ENCODE results near the gene SNED1. TPM values are rescaled to one million over a fixed set of nuclear protein-coding genes. Genes with fewer than 3 reads are reported as not detected.

The SNED1 gene
- total RNA-seq, 2 donors from 2014 or later, result 42.0 to 72.1 TPM

- Mint-ChIP-seq H3K4me3 (peak overlapping the region; percentile 80), H3K36me3 (ENCODE audit: low read depth) (peaks cover 7% of the 10 kb centered on the region), H3K27me3 (no peaks in the 10 kb centered on the region), H3K27ac (peak overlapping the region; percentile 88), H3K4me1 (peaks cover 26% of the 10 kb centered on the region)
- ATAC-seq (no peak), DNase-seq (no peak)
- H3K9me3 ChIP-seq (ENCODE audit: control insufficient read depth, low read length, poor library complexity, severe bottlenecking), result no peaks in the 10 kb centered on the region
Measured at GRCh38 chr2:241109210-241110088, 111.0 kb downstream of the SNED1 start.

GRCh38 chr2:241110089-241110606, 111.7 kb downstream of the SNED1 start:
- DNase-seq (no peak), ATAC-seq (no peak)
- Mint-ChIP-seq H3K36me3 (ENCODE audit: low read depth) (peaks cover 11% of the 10 kb centered on the region), H3K4me1 (peaks cover 26% of the 10 kb centered on the region), H3K27ac (peak overlapping the region; percentile 88), H3K4me3 (peak overlapping the region; percentile 80), H3K27me3 (no peaks in the 10 kb centered on the region)
- no peaks in the 10 kb centered on the region for H3K9me3 ChIP-seq (ENCODE audit: control insufficient read depth, low read length, poor library complexity, severe bottlenecking)

GRCh38 chr2:241110607-241111439, 112.4 kb downstream of the SNED1 start:
- peaks cover 11% of the 10 kb centered on the region for H3K36me3 Mint-ChIP-seq (ENCODE audit: low read depth)
- H3K4me3 Mint-ChIP-seq, result peak overlapping the region; percentile 80
- H3K27me3 Mint-ChIP-seq, result no peaks in the 10 kb centered on the region
- ATAC-seq, result peak; percentile 35
- DNase-seq, result no peak
- peak overlapping the region; percentile 88 for H3K27ac Mint-ChIP-seq
- peaks cover 24% of the 10 kb centered on the region for H3K4me1 Mint-ChIP-seq
- H3K9me3 ChIP-seq (ENCODE audit: control insufficient read depth, low read length, poor library complexity, severe bottlenecking), result no peaks in the 10 kb centered on the region

GRCh38 chr2:241111440-241111805, 113.0 kb downstream of the SNED1 start:
- Mint-ChIP-seq H3K4me1 (peaks cover 24% of the 10 kb centered on the region), H3K4me3 (peak overlapping the region; percentile 80), H3K27me3 (no peaks in the 10 kb centered on the region), H3K36me3 (ENCODE audit: low read depth) (peaks cover 15% of the 10 kb centered on the region), H3K27ac (peak overlapping the region; percentile 88)
- ATAC-seq (peak; percentile 49), DNase-seq (no peak)
- no peaks in the 10 kb centered on the region for H3K9me3 ChIP-seq (ENCODE audit: control insufficient read depth, low read length, poor library complexity, severe bottlenecking)

- Mint-ChIP-seq H3K4me3 (peak overlapping the region; percentile 80), H3K27me3 (no peaks in the 10 kb centered on the region), H3K27ac (peak overlapping the region; percentile 88), H3K36me3 (ENCODE audit: low read depth) (peaks cover 19% of the 10 kb centered on the region), H3K4me1 (peaks cover 24% of the 10 kb centered on the region)
- ATAC-seq, result no peak
- H3K9me3 ChIP-seq (ENCODE audit: control insufficient read depth, low read length, poor library complexity, severe bottlenecking), result no peaks in the 10 kb centered on the region
- DNase-seq, result no peak
Measured at GRCh38 chr2:241112046-241112445, 113.6 kb downstream of the SNED1 start.

GRCh38 chr2:241112592-241112991, 114.2 kb downstream of the SNED1 start:
- H3K27me3 Mint-ChIP-seq, result no peaks in the 10 kb centered on the region
- no peaks in the 10 kb centered on the region for H3K9me3 ChIP-seq (ENCODE audit: control insufficient read depth, low read length, poor library complexity, severe bottlenecking)
- peak overlapping the region; percentile 80 for H3K4me3 Mint-ChIP-seq
- H3K4me1 Mint-ChIP-seq, result peaks cover 24% of the 10 kb centered on the region
- DNase-seq (peak in 1 of 3 donors; percentile 31), ATAC-seq (peak; percentile 68)
- H3K36me3 Mint-ChIP-seq (ENCODE audit: low read depth), result peaks cover 19% of the 10 kb centered on the region
- peak overlapping the region; percentile 88 for H3K27ac Mint-ChIP-seq

- H3K27ac Mint-ChIP-seq, result peak overlapping the region; percentile 90
Measured at GRCh38 chr2:241114836-241115235, 116.4 kb downstream of the SNED1 start.

GRCh38 chr2:241115361-241115760, 116.9 kb downstream of the SNED1 start:
- H3K27ac Mint-ChIP-seq, result peak overlapping the region; percentile 90
- H3K36me3 Mint-ChIP-seq (ENCODE audit: low read depth), result peaks cover 18% of the 10 kb centered on the region
- no peak overlapping the region for H3K4me3 Mint-ChIP-seq
- H3K4me1 Mint-ChIP-seq, result peaks cover 13% of the 10 kb centered on the region
- ATAC-seq (no peak), DNase-seq (no peak)
- H3K27me3 Mint-ChIP-seq, result no peaks in the 10 kb centered on the region
- H3K9me3 ChIP-seq (ENCODE audit: control insufficient read depth, low read length, poor library complexity, severe bottlenecking), result no peaks in the 10 kb centered on the region

More at GRCh38 chr2:241114836-241115235, 116.4 kb downstream of the SNED1 start:
- Mint-ChIP-seq H3K4me3 (no peak overlapping the region), H3K27me3 (no peaks in the 10 kb centered on the region), H3K4me1 (peaks cover 18% of the 10 kb centered on the region), H3K36me3 (ENCODE audit: low read depth) (peaks cover 19% of the 10 kb centered on the region)
- DNase-seq, result no peak
- ATAC-seq, result no peak
- no peaks in the 10 kb centered on the region for H3K9me3 ChIP-seq (ENCODE audit: control insufficient read depth, low read length, poor library complexity, severe bottlenecking)

GRCh38 chr2:241116606-241117560, 118.5 kb downstream of the SNED1 start:
- no peaks in the 10 kb centered on the region for H3K27me3 Mint-ChIP-seq
- H3K4me1 Mint-ChIP-seq, result peaks cover 11% of the 10 kb centered on the region
- no peak for DNase-seq
- ATAC-seq, result no peak
- H3K27ac Mint-ChIP-seq, result peak overlapping the region; percentile 79
- H3K9me3 ChIP-seq (ENCODE audit: control insufficient read depth, low read length, poor library complexity, severe bottlenecking), result no peaks in the 10 kb centered on the region
- no peak overlapping the region for H3K4me3 Mint-ChIP-seq
- peaks cover 23% of the 10 kb centered on the region for H3K36me3 Mint-ChIP-seq (ENCODE audit: low read depth)

GRCh38 chr2:241118737-241119505, 120.5 kb downstream of the SNED1 start:
- DNase-seq (no peak), ATAC-seq (no peak)
- no peak overlapping the region for H3K4me3 Mint-ChIP-seq
- H3K27me3 Mint-ChIP-seq, result no peaks in the 10 kb centered on the region
- H3K27ac Mint-ChIP-seq, result no peak overlapping the region
- H3K4me1 Mint-ChIP-seq, result peaks cover 10% of the 10 kb centered on the region
- H3K36me3 Mint-ChIP-seq (ENCODE audit: low read depth), result peaks cover 21% of the 10 kb centered on the region
- H3K9me3 ChIP-seq (ENCODE audit: control insufficient read depth, low read length, poor library complexity, severe bottlenecking), result no peaks in the 10 kb centered on the region

- Mint-ChIP-seq H3K4me3 (no peak overlapping the region), H3K36me3 (ENCODE audit: low read depth) (peaks cover 15% of the 10 kb centered on the region), H3K4me1 (peaks cover 13% of the 10 kb centered on the region), H3K27me3 (no peaks in the 10 kb centered on the region), H3K27ac (peak overlapping the region; percentile 37)
- H3K9me3 ChIP-seq (ENCODE audit: control insufficient read depth, low read length, poor library complexity, severe bottlenecking), result no peaks in the 10 kb centered on the region
- DNase-seq, result no peak
- ATAC-seq, result no peak
Measured at GRCh38 chr2:241120440-241120839, 122.0 kb downstream of the SNED1 start.

GRCh38 chr2:241121008-241121407, 122.6 kb downstream of the SNED1 start:
- H3K9me3 ChIP-seq (ENCODE audit: control insufficient read depth, low read length, poor library complexity, severe bottlenecking), result no peaks in the 10 kb centered on the region
- DNase-seq (no peak), ATAC-seq (no peak)
- Mint-ChIP-seq H3K27me3 (no peaks in the 10 kb centered on the region), H3K4me3 (no peak overlapping the region), H3K36me3 (ENCODE audit: low read depth) (peaks cover 15% of the 10 kb centered on the region), H3K4me1 (peaks cover 13% of the 10 kb centered on the region), H3K27ac (peak overlapping the region; percentile 37)
